ENCODE results near the gene PZP. TPM values are rescaled to one million over a fixed set of nuclear protein-coding genes. Genes with fewer than 3 reads are reported as not detected.

The PZP gene
- total and polyA plus RNA-seq, 2 of the 8 experiments (the other 6 are each of a cell fraction or from before 2014, with no cell fraction given), result 0.08 TPM; not detected in 1

DNA sequence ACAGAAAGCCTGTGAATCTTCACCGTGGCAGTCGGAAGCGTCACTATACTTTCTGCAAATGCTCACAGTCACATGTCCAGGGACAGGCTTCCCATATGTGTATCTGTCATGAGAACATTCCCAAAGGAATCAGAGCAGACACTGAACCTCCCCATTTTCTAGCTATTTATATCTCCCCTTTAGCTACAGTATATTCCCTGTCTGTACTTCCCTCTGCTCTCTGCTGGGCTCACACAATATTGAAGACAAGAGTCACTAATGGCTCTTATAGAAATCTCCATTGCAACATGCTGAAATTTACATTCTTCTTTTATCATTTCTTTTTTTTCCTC, 100.7 kb downstream of the PZP start:
- Histone ChIP-seq H4K91ac (replicated peaks; ENCODE audit: insufficient read length, low read length) (no peak overlapping the region), H3K79me2 (ENCODE audit: control insufficient read depth in 1 of 2, insufficient read depth in 2 of 2, low read length in 2 of 2) (no peaks in the 10 kb centered on the region), H2AFZ (ENCODE audit: low read length) (no peak overlapping the region), H2BK15ac (ENCODE audit: low read length) (no peak overlapping the region), H2BK20ac (ENCODE audit: low read length) (no peak overlapping the region), H3K4me1 (replicated peaks in 1 of 4; ENCODE audit: control insufficient read depth in 3 of 4, insufficient read depth in 4 of 4, low read length in 3 of 4) (no peaks in the 10 kb centered on the region), H3K14ac (ENCODE audit: insufficient read length) (no peak overlapping the region), H3K18ac (ENCODE audit: extremely low read depth, low read length) (no peak overlapping the region), H3K27me3 (replicated peaks in 1 of 4; ENCODE audit: control insufficient read depth in 3 of 4, extremely low read depth in 1 of 4, insufficient read depth in 3 of 4, low read length in 3 of 4) (no peaks in the 10 kb centered on the region), H3K36me3 (ENCODE audit: control insufficient read depth in 2 of 4, insufficient read depth in 4 of 4, low read length in 3 of 4) (no peaks in the 10 kb centered on the region), H3K79me1 (ENCODE audit: low read depth, low read length) (no peaks in the 10 kb centered on the region), H3K56ac (replicated peaks; ENCODE audit: insufficient read length, low read depth, low read length) (no peak overlapping the region), H3K9me3 (ENCODE audit: insufficient read depth in 2 of 2, low read depth in 1 of 2, low read length in 1 of 2) (no peaks in the 10 kb centered on the region), H3K9ac (replicated peaks in 1 of 4; ENCODE audit: extremely low read depth in 1 of 4, low read depth in 3 of 4, low read length in 3 of 4) (no peak overlapping the region), H2AK5ac (ENCODE audit: low read depth, low read length) (no peak overlapping the region), H3K27ac (ENCODE audit: low read depth, low read length) (no peak overlapping the region), H3K4me2 (ENCODE audit: insufficient read depth in 1 of 2, low read depth in 2 of 2, low read length in 2 of 2) (no peak overlapping the region), H3K4me3 (ENCODE audit: extremely low read depth in 1 of 4, insufficient read depth in 2 of 4, low read depth in 3 of 4, low read length in 4 of 4) (no peak overlapping the region), H2BK120ac (replicated peaks; ENCODE audit: low read depth, low read length) (no peak overlapping the region), H2BK12ac (ENCODE audit: low read depth, low read length) (no peak overlapping the region), H2BK5ac (ENCODE audit: low read depth, low read length) (no peak overlapping the region), H3K4ac (replicated peaks; ENCODE audit: insufficient read length, low read depth, low read length) (no peak overlapping the region), H3K23me2 (ENCODE audit: low read depth, low read length) (no peaks in the 10 kb centered on the region), H4K5ac (ENCODE audit: insufficient read length, low read depth, low read length) (no peak overlapping the region), H3K23ac (ENCODE audit: insufficient read length) (no peak overlapping the region), H4K20me1 (replicated peaks in 1 of 2; ENCODE audit: control insufficient read depth in 1 of 2, insufficient read depth in 2 of 2, low read length in 2 of 2) (no peaks in the 10 kb centered on the region), H4K8ac (ENCODE audit: extremely low read depth, insufficient read depth, low read length) (no peak overlapping the region)
- CTCF ChIA-PET (ENCODE audit: partially characterized antibody), result no interaction called here
- TF ChIP-seq HDAC6 (IDR thresholded peaks at IDR 0.05; ENCODE audit: low read depth, low read length) (no peak), SP2 (IDR thresholded peaks at IDR 0.05; ENCODE audit: low read length) (no peak), SAP30 (IDR thresholded peaks at IDR 0.05; ENCODE audit: insufficient read depth, insufficient replicate concordance, low read length) (no peak), KDM1A (IDR thresholded peaks at IDR 0.05; ENCODE audit: borderline replicate concordance, low read length) (no peak), MAFK (IDR thresholded peaks at IDR 0.05; ENCODE audit: low read depth, low read length) (no peak), POLR2AphosphoS5 (IDR thresholded peaks at IDR 0.05; ENCODE audit: low read depth, low read length) (no peak), KDM4A (IDR thresholded peaks at IDR 0.05; ENCODE audit: low read depth, low read length, severe bottlenecking) (no peak), RBBP5 (IDR thresholded peaks at IDR 0.05; ENCODE audit: borderline replicate concordance, low read depth, low read length) (no peak), SRF (IDR thresholded peaks at IDR 0.05; ENCODE audit: low read depth, low read length) (no peak)
- DNase-seq (ENCODE audit: low read depth in 1 of 2, low spot score in 2 of 2), result no peak
- FAIRE-seq, result no peak
- 100% methylated on average over 3 of the region's 3 CpGs; no CpG with 5 or more reads in 1 of the 2 experiments for WGBS, 2 experiments (ENCODE audit: extremely low coverage in 1 of 2, insufficient coverage in 1 of 2, insufficient read length in 1 of 2, insufficient replicate concordance in 2 of 2, low coverage in 1 of 2, low lambda C conversion rate in 2 of 2, missing lambda C conversion rate in 1 of 2)
- POLR2A ChIA-PET (ENCODE audit: partially characterized antibody), result interaction anchor here (1.1 kb wide), 1 partner anchor 16 kb away, joined by 3 read pairs; no protein-coding TSS in a partner anchor
